ENCODE data around the gene FXR2. TPM values are rescaled to one million over a fixed set of nuclear protein-coding genes. Genes with fewer than 3 reads are reported as not detected.

FXR2 gene
- total and polyA plus RNA-seq, 9 of the 15 experiments (the other 6 are each of a cell fraction or from before 2014, with no cell fraction given), result 2.0 to 49.3 (median 24.5) TPM

GRCh38 chr17:7623661-7624060 is 9.0 kb upstream of the FXR2 start:
- ATAC-seq (no peak), DNase-seq (ENCODE audit: extremely low read depth in 1 of 4, low spot score in 3 of 4) (no peak), FAIRE-seq (no peak)
- Histone ChIP-seq H3K4me3 (no peak overlapping the region), H2AFZ (ENCODE audit: low read depth, low read length) (no peak overlapping the region), H3K9ac (ENCODE audit: insufficient read depth in 1 of 2, low read depth in 2 of 2, low read length in 2 of 2) (no peak overlapping the region), H3K79me2 (ENCODE audit: control insufficient read depth, insufficient read depth, low read length) (no peaks in the 10 kb centered on the region), H3K27me3 (ENCODE audit: control insufficient read depth in 2 of 2, insufficient read depth in 2 of 2, low read length in 2 of 2) (no peaks in the 10 kb centered on the region), H3K4me2 (ENCODE audit: insufficient read depth, low read length) (no peak overlapping the region), H3K4me1 (replicated peaks in 1 of 2; ENCODE audit: control insufficient read depth in 2 of 2, insufficient read depth in 2 of 2, low read length in 2 of 2) (peaks cover 0 to 12% of the 10 kb centered on the region in 2 experiments; a peak in 4 of 5 replicates), H4K20me1 (replicated peaks; ENCODE audit: control insufficient read depth, insufficient read depth, low read length) (no peaks in the 10 kb centered on the region), H3K27ac (ENCODE audit: extremely low read depth, low read depth, low read length) (no peak overlapping the region), H3K9me1 (ENCODE audit: control insufficient read depth, insufficient read depth, low read length) (no peaks in the 10 kb centered on the region), H3K36me3 (ENCODE audit: control insufficient read depth, insufficient read depth, low read length) (no peaks in the 10 kb centered on the region), H3K9me3 (replicated peaks; ENCODE audit: control insufficient read depth, insufficient read depth, low read depth, low read length) (no peaks in the 10 kb centered on the region)
- WGBS (ENCODE audit: insufficient coverage, low coverage, missing lambda C conversion rate), result 39% methylated on average over 5 of the region's 5 CpGs
- no TSS peak for BruUV-seq (replicated peaks)
- ChIA-PET POLR2A (interaction anchor here (0.7 to 1.5 kb wide), 2 partner anchors 9 to 62 kb away, joined by 4 read pairs; partner anchors contain the start of gene FXR2), CTCF (ENCODE audit: low intra/inter-chr PET ratio) (no interaction called here)
- intact Hi-C loops (cut with micrococcal nuclease), result no loop called here
- in situ Hi-C loops (cut with MboI), result no loop called here
- TF ChIP-seq NR2C1 (IDR thresholded peaks at IDR 0.05) (no peak), NR2C1 (tag; IDR thresholded peaks at IDR 0.05) (no peak), ZZZ3 (IDR thresholded peaks at IDR 0.05) (no peak), OTX1 (CRISPR knock-in tag; IDR thresholded peaks at IDR 0.05) (no peak), ETS2 (tag; IDR thresholded peaks at IDR 0.05; ENCODE audit: borderline replicate concordance, poor library complexity, severe bottlenecking) (no peak), ZNF134 (CRISPR knock-in tag; conservative IDR thresholded peaks at IDR 0.05) (no peak), FOXM1 (IDR thresholded peaks at IDR 0.05; ENCODE audit: low read depth) (no peak), FOXM1 (CRISPR knock-in tag; IDR thresholded peaks at IDR 0.05; ENCODE audit: low read depth) (no peak), ZNF707 (CRISPR knock-in tag; conservative IDR thresholded peaks at IDR 0.05) (no peak), PHF20 (IDR thresholded peaks at IDR 0.05; ENCODE audit: partially characterized antibody) (no peak), KAT2B (IDR thresholded peaks at IDR 0.05; ENCODE audit: low read depth, low read length) (no peak), PHF8 (IDR thresholded peaks at IDR 0.05; ENCODE audit: borderline replicate concordance, low read length) (no peak), HMGN3 (IDR thresholded peaks at IDR 0.05; ENCODE audit: borderline replicate concordance, extremely low read depth, insufficient read length, low read depth, low read length) (no peak), SPI1 (IDR thresholded peaks at IDR 0.05; ENCODE audit: borderline replicate concordance, low read depth, low read length) (no peak), ZBTB40 (IDR thresholded peaks at IDR 0.05) (no peak), ZBTB40 (CRISPR knock-in tag; IDR thresholded peaks at IDR 0.05) (no peak)

All from K562 (cell line).